Measurements from ENCODE around the gene MC1R. TPM values are rescaled to one million over a fixed set of nuclear protein-coding genes. Genes with fewer than 3 reads are reported as not detected.
A peak's percentile ranks its signal among the peaks of the same experiment; 100 is the strongest.
"Not testable (repeated sequence)": the region's sequence is repeated elsewhere in the genome, so short reads cannot be mapped to it uniquely, and the experiment has no call there.

The MC1R gene
- total RNA-seq, 1 experiment from 2014 or later = 6.5 TPM

- peaks cover 4% of the 10 kb centered on the region for H3K36me3 ChIP-seq (replicated peaks; ENCODE audit: control insufficient read depth, insufficient read depth, low read length)
- H3K4me3 ChIP-seq (ENCODE audit: insufficient read depth, low read depth, low read length) = no peak overlapping the region
- no peaks in the 10 kb centered on the region for H3K27me3 ChIP-seq (ENCODE audit: control insufficient read depth, insufficient read depth, low read length)
- peak; percentile 62 for DNase-seq
These were observed 44.3 kb downstream of the MC1R start for GRCh38 chr16:89962754-89963498.

GRCh38 chr16:89964201-89964600, 45.5 kb downstream of the MC1R start:
- DNase-seq = no peak
- no peak overlapping the region for H3K4me3 ChIP-seq (ENCODE audit: insufficient read depth, low read depth, low read length)
- no peaks in the 10 kb centered on the region; the same call in 1 of the 2 replicates for H3K36me3 ChIP-seq (replicated peaks; ENCODE audit: control insufficient read depth, insufficient read depth, low read length)
- no peaks in the 10 kb centered on the region for H3K27me3 ChIP-seq (ENCODE audit: control insufficient read depth, insufficient read depth, low read length)

- Histone ChIP-seq H3K27me3 (ENCODE audit: control insufficient read depth, insufficient read depth, low read length) (no peaks in the 10 kb centered on the region), H3K4me3 (ENCODE audit: insufficient read depth, low read depth, low read length) (no peak overlapping the region), H3K36me3 (replicated peaks; ENCODE audit: control insufficient read depth, insufficient read depth, low read length) (no peaks in the 10 kb centered on the region; the same call in 1 of the 2 replicates)
- DNase-seq = no peak
These were observed 47.0 kb downstream of the MC1R start for GRCh38 chr16:89965447-89966225.

GRCh38 chr16:89966756-89967155, 48.1 kb downstream of the MC1R start:
- no peaks in the 10 kb centered on the region; the same call in 1 of the 2 replicates for H3K27me3 ChIP-seq (ENCODE audit: control insufficient read depth, insufficient read depth, low read length)
- no peak for DNase-seq
- no peak overlapping the region for H3K4me3 ChIP-seq (ENCODE audit: insufficient read depth, low read depth, low read length)
- no peaks in the 10 kb centered on the region; the same call in 1 of the 2 replicates for H3K36me3 ChIP-seq (replicated peaks; ENCODE audit: control insufficient read depth, insufficient read depth, low read length)

- H3K27me3 ChIP-seq (ENCODE audit: control insufficient read depth, insufficient read depth, low read length); H3K4me3 ChIP-seq (ENCODE audit: insufficient read depth, low read depth, low read length); H3K36me3 ChIP-seq (replicated peaks; ENCODE audit: control insufficient read depth, insufficient read depth, low read length); DNase-seq: not testable (repeated sequence)
These were observed 48.8 kb downstream of the MC1R start for GRCh38 chr16:89967436-89967835.

GRCh38 chr16:89968074-89968473, 49.4 kb downstream of the MC1R start:
- DNase-seq = peak; percentile 50
- H3K27me3 ChIP-seq (ENCODE audit: control insufficient read depth, insufficient read depth, low read length) = not testable (repeated sequence)

GRCh38 chr16:89969741-89970410, 51.2 kb downstream of the MC1R start:
- no peak for DNase-seq
- H3K4me3 ChIP-seq (ENCODE audit: insufficient read depth, low read depth, low read length) = no peak overlapping the region
- no peaks in the 10 kb centered on the region; the same call in 1 of the 2 replicates for H3K27me3 ChIP-seq (ENCODE audit: control insufficient read depth, insufficient read depth, low read length)
- peaks cover under 1% of the 10 kb centered on the region; the same call in 1 of the 2 replicates for H3K36me3 ChIP-seq (replicated peaks; ENCODE audit: control insufficient read depth, insufficient read depth, low read length)

More at GRCh38 chr16:89968074-89968473, 49.4 kb downstream of the MC1R start:
- not testable (repeated sequence) for H3K4me3 ChIP-seq (ENCODE audit: insufficient read depth, low read depth, low read length); H3K36me3 ChIP-seq (replicated peaks; ENCODE audit: control insufficient read depth, insufficient read depth, low read length)

Other genes starting within 250 kb of the MC1R start
- 36.5 and 45.0 TPM in 2 replicates for gene CDK10, start 232.2 kb upstream of the MC1R start, total RNA-seq (2014; rRNA removed; shearing (Covaris generic))
- 13.5 and 16.0 TPM in 2 replicates for gene SPATA2L, start 217.2 kb upstream of the MC1R start, total RNA-seq (2014; rRNA removed; shearing (Covaris generic))
- gene VPS9D1, start 198.0 kb upstream of the MC1R start, total RNA-seq (2014; rRNA removed; shearing (Covaris generic)) = 1.9 and 4.5 TPM in 2 replicates
- gene ZNF276, start 197.3 kb upstream of the MC1R start, total RNA-seq (2014; rRNA removed; shearing (Covaris generic)) = 8.0 and 11.4 TPM in 2 replicates
- 51.9 and 52.0 TPM in 2 replicates for gene FANCA, start 102.2 kb upstream of the MC1R start, total RNA-seq (2014; rRNA removed; shearing (Covaris generic))
- gene SPIRE2, start 90.4 kb upstream of the MC1R start, total RNA-seq (2014; rRNA removed; shearing (Covaris generic)) = 8.2 and 9.6 TPM in 2 replicates
- 70.5 and 71.8 TPM in 2 replicates for gene TCF25, start 45.3 kb upstream of the MC1R start, total RNA-seq (2014; rRNA removed; shearing (Covaris generic))
- gene TUBB3, start 4.5 kb downstream of the MC1R start, total RNA-seq (2014; rRNA removed; shearing (Covaris generic)) = 390 and 607 TPM in 2 replicates
- 65.0 and 67.2 TPM in 2 replicates for gene DEF8, start 29.9 kb downstream of the MC1R start, total RNA-seq (2014; rRNA removed; shearing (Covaris generic))
- 59.7 and 71.4 TPM in 2 replicates for gene DBNDD1, start 100.6 kb downstream of the MC1R start, total RNA-seq (2014; rRNA removed; shearing (Covaris generic))
- gene PRDM7, start 158.5 kb downstream of the MC1R start, total RNA-seq (2014; rRNA removed; shearing (Covaris generic)) = not detected in 2 replicates